Activated T-cell treated with anti-CD3 and anti-CD28 coated beads for 24 hours (primary cell): Measurements from ENCODE around the gene ACR.
"Not testable (repeated sequence)": the region's sequence is repeated elsewhere in the genome, so short reads cannot be mapped to it uniquely, and the experiment has no call there.

ENCODE experiments used
- DNase-seq: peaks from one replicate; pipeline ENCODE4 v3.0.0-alpha.2; 2020; ENCODE audit warnings: low read depth

Gene ACR

GRCh38 chr22:50780244-50780643 is 42.2 kb downstream of the ACR start:
- DNase-seq = not testable (repeated sequence)

- DNase-seq = not testable (repeated sequence)
These were observed 44.2 kb downstream of the ACR start for GRCh38 chr22:50782253-50782652.

GRCh38 chr22:50783033-50783879 is 45.3 kb downstream of the ACR start, which contains the start of gene RABL2B:
RABL2B (minus strand) TSS chr22:50783636; CDS start chr22:50782294, 1,342 bp downstream.
- DNase-seq = peak; percentile 86

GRCh38 chr22:50783880-50784276 is 45.9 kb downstream of the ACR start:
- not testable (repeated sequence) for DNase-seq

GRCh38 chr22:50785289-50785688 is 47.3 kb downstream of the ACR start:
- not testable (repeated sequence) for DNase-seq

GRCh38 chr22:50786936-50787335 is 48.9 kb downstream of the ACR start:
- not testable (repeated sequence) for DNase-seq
